Smooth muscle cell (in vitro differentiated cells): ENCODE measurements around the gene CLMN. TPM values are rescaled to one million over a fixed set of nuclear protein-coding genes. Genes with fewer than 3 reads are reported as not detected.

Source experiments
- DNase-seq: peaks from one replicate; lab custom pipeline; 2025; ENCODE audit not compliant: unreplicated experiment; lab: John Stamatoyannopoulos, UW
- H2AFZ ChIP-seq: fragments of 200-600 bp; sonication (generic); 2 replicates; pipeline ENCODE4 v1.6.0; 2016; ENCODE audit warnings: antibody characterized with exemption, low read depth, mild to moderate bottlenecking
- H3F3A ChIP-seq: fragments of 200-600 bp; sonication (generic); 2 replicates; pipeline ENCODE4 v1.6.0; 2017; ENCODE audit warnings: antibody characterized with exemption, low read depth
- H3K27ac ChIP-seq: fragments of 200-600 bp; sonication (generic); 2 replicates; pipeline ENCODE4 v1.5.1; 2016; ENCODE audit warnings: low read depth, mild to moderate bottlenecking
- H3K27me3 ChIP-seq: fragments of 200-600 bp; sonication (generic); 2 replicates; pipeline ENCODE4 v1.6.1; 2016; ENCODE audit warnings: low read depth, mild to moderate bottlenecking
- H3K36me3 ChIP-seq: fragments of 200-600 bp; sonication (generic); 2 replicates; pipeline ENCODE4 v1.5.1; 2016; ENCODE audit warnings: low read depth
- H3K4me1 ChIP-seq: fragments of 200-600 bp; sonication (generic); 2 replicates; pipeline ENCODE4 v1.5.1; 2016; ENCODE audit warnings: low read depth
- H3K4me2 ChIP-seq: fragments of 200-600 bp; sonication (generic); 2 replicates; pipeline ENCODE4 v1.6.0; 2016; ENCODE audit warnings: mild to moderate bottlenecking
- H3K4me3 ChIP-seq: fragments of 200-600 bp; sonication (generic); 2 replicates; pipeline ENCODE4 v1.5.1; 2016; ENCODE audit warnings: mild to moderate bottlenecking
- H3K79me2 ChIP-seq: fragments of 200-600 bp; sonication (generic); 2 replicates; pipeline ENCODE4 v1.6.0; 2016; ENCODE audit warnings: low read depth, mild to moderate bottlenecking
- H3K9ac ChIP-seq: fragments of 200-600 bp; sonication (generic); 2 replicates; pipeline ENCODE4 v1.6.0; 2016; ENCODE audit warnings: low read depth
- H3K9me3 ChIP-seq: fragments of 200-600 bp; sonication (generic); replicated peaks from 2 replicates; pipeline ENCODE4 v1.5.1; 2016; ENCODE audit warnings: low read depth
- H4K20me1 ChIP-seq: fragments of 200-600 bp; sonication (generic); 2 replicates; pipeline ENCODE4 v1.6.0; 2016; ENCODE audit warnings: low read depth
- CTCF ChIP-seq: fragments of 200-600 bp; sonication (generic); IDR thresholded peaks from 2 replicates; pipeline ENCODE4 v1.5.1; 2017; ENCODE audit warnings: borderline replicate concordance, mild to moderate bottlenecking, antibody characterized with exemption; ENCODE audit not compliant: insufficient read depth, poor library complexity, severe bottlenecking
- WGBS: methylation state at CpG from one replicate; pipeline ENCODE4 v1.1.7; 2016; ENCODE audit warnings: low lambda C conversion rate; 5-methylcytosine and 5-hydroxymethylcytosine counted together
- polyA plus RNA-seq: library from polyadenylated mRNA; unstranded; fragments of >200 nt; fragmentation: Nextera tagmentation; extraction: Ambion mirVana; gene quantifications from 2 replicates; pipeline ENCODE4 v1.2.1, GENCODE V29; 2016
- total RNA-seq: library from RNA; depleted of rRNA; stranded (reverse); fragments of >200 nt; gene quantifications from 2 replicates; pipeline ENCODE4 v1.2.3, GENCODE V29; 2014

The CLMN gene
- total and polyA plus RNA-seq, 2 experiments from 2014 or later = 1.3 to 3.5 TPM

- Histone ChIP-seq H3K36me3 (no peaks in the 10 kb centered on the region), H3K9ac (no peak overlapping the region), H3K9me3 (no peaks in the 10 kb centered on the region), H4K20me1 (no peaks in the 10 kb centered on the region), H3K27ac (no peak overlapping the region), H3K4me2 (no peak overlapping the region), H3K4me3 (no peak overlapping the region), H3F3A (no peaks in the 10 kb centered on the region), H3K79me2 (no peaks in the 10 kb centered on the region), H3K27me3 (no peaks in the 10 kb centered on the region), H2AFZ (no peak overlapping the region), H3K4me1 (peaks cover 5% of the 10 kb centered on the region)
- no peak for TF ChIP-seq CTCF
- whole genome bisulfite sequencing = 91% methylated on average over 3 of the region's 3 CpGs
- DNase-seq = no peak
Observed at GRCh38 chr14:95213774-95214173, 105.9 kb downstream of the CLMN start.

- H3K27ac ChIP-seq = no peak overlapping the region
- H3K4me2 ChIP-seq = no peak overlapping the region
- no peaks in the 10 kb centered on the region for H3K27me3 ChIP-seq
- H4K20me1 ChIP-seq = no peaks in the 10 kb centered on the region
- peaks cover 11% of the 10 kb centered on the region for H3F3A ChIP-seq
- H3K4me1 ChIP-seq = peaks cover 5% of the 10 kb centered on the region
- WGBS = 95% methylated on average over 8 of the region's 8 CpGs
- no peaks in the 10 kb centered on the region for H3K79me2 ChIP-seq
- H3K9me3 ChIP-seq = no peaks in the 10 kb centered on the region
- DNase-seq = no peak
- H2AFZ ChIP-seq = no peak overlapping the region
- TF ChIP-seq CTCF = no peak
- H3K9ac ChIP-seq = no peak overlapping the region
- no peak overlapping the region for H3K4me3 ChIP-seq
- no peaks in the 10 kb centered on the region for H3K36me3 ChIP-seq
Observed at GRCh38 chr14:95211721-95212504, 107.8 kb downstream of the CLMN start.

- TF ChIP-seq CTCF = no peak
- Histone ChIP-seq H3K9me3 (no peaks in the 10 kb centered on the region), H3K36me3 (no peaks in the 10 kb centered on the region), H3K27ac (no peak overlapping the region), H2AFZ (no peak overlapping the region), H3F3A (peaks cover 16% of the 10 kb centered on the region), H3K79me2 (no peaks in the 10 kb centered on the region), H3K9ac (no peak overlapping the region), H3K4me3 (no peak overlapping the region), H4K20me1 (no peaks in the 10 kb centered on the region), H3K4me2 (no peak overlapping the region), H3K4me1 (peaks cover 5% of the 10 kb centered on the region), H3K27me3 (no peaks in the 10 kb centered on the region)
- 97% methylated on average over 13 of the region's 13 CpGs for WGBS
- no peak for DNase-seq
Observed at GRCh38 chr14:95210699-95211098, 109.0 kb downstream of the CLMN start.

GRCh38 chr14:95208598-95208997, 111.1 kb downstream of the CLMN start:
- H3K4me3 ChIP-seq = no peak overlapping the region
- no peaks in the 10 kb centered on the region for H3K4me1 ChIP-seq
- H3K4me2 ChIP-seq = peak overlapping the region; percentile 59
- 47% methylated on average over 6 of the region's 6 CpGs for WGBS
- no peak overlapping the region for H3K9ac ChIP-seq
- H3K27me3 ChIP-seq = no peaks in the 10 kb centered on the region
- H3K79me2 ChIP-seq = no peaks in the 10 kb centered on the region
- H3F3A ChIP-seq = peaks cover 16% of the 10 kb centered on the region
- TF ChIP-seq CTCF = no peak
- no peaks in the 10 kb centered on the region for H4K20me1 ChIP-seq
- H3K36me3 ChIP-seq = no peaks in the 10 kb centered on the region
- H3K27ac ChIP-seq = peak overlapping the region; percentile 12
- H2AFZ ChIP-seq = no peak overlapping the region
- peaks cover 3% of the 10 kb centered on the region for H3K9me3 ChIP-seq
- no peak for DNase-seq
